ENCODE data around the gene HECA.
"Not testable (repeated sequence)": the region's sequence is repeated elsewhere in the genome, so short reads cannot be mapped to it uniquely, and the experiment has no call there.

The HECA gene

DNA sequence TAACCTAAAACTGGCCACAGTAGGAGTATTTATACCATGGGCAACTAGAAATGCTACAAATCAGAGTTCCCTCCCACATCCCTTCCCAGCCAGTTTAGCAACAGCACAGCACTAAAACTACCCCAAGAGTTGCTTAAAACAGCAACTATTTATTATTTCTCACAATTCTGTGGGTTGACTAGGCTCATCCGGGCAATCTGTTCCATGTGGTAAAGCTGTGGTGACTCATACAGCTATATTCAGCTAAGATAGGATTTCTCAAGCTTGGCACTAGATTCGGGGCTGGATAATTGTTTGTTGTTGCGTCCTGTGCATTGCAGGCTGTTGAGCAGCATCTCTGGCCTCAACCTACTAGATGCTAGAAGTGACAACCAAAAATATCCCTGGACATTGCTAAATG lies 8.6 kb upstream of the HECA start:
- no peak overlapping the region for H3K4me3 ChIP-seq (ENCODE audit: low read length)
- TF ChIP-seq ZNF274 (IDR thresholded peaks at IDR 0.05; ENCODE audit: low read depth, low read length): no peak

GRCh38 chr6:139126931-139127330 lies 7.9 kb upstream of the HECA start:
- TF ChIP-seq ZNF274 (IDR thresholded peaks at IDR 0.05; ENCODE audit: low read depth, low read length): no peak
- no peak overlapping the region for H3K4me3 ChIP-seq (ENCODE audit: low read length)

- no peak overlapping the region for H3K4me3 ChIP-seq (ENCODE audit: low read length)
- no peak for TF ChIP-seq ZNF274 (IDR thresholded peaks at IDR 0.05; ENCODE audit: low read depth, low read length)
These were observed 5.6 kb upstream of the HECA start for GRCh38 chr6:139129284-139129683.

DNA sequence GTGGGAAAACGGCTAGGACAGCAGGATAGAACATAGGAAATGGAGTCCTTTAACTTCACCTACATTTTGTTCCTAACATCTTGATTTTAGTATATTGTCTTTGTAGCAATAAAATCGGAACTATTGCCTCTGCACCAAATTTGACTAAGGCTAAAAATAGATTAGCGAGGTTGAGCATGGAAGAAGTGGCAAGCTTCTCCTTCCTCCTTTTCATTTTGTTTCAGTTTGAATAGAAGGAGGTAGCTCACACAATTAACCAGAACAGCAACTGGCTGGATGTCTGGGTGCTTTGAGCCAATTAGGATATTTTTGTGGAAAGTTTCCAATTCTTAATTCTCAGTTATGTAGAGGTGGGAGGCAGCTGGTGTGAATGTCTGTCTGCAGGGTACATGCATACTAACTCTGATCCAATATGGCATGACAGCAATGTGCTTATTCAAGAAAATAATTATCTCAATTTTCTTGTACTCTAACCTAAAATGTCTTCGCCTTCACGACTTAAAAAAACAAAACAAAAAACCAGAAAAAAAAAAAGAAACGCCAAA lies 3.1 kb upstream of the HECA start:
- no peak overlapping the region for H3K4me3 ChIP-seq (ENCODE audit: low read length)
- TF ChIP-seq ZNF274 (IDR thresholded peaks at IDR 0.05; ENCODE audit: low read depth, low read length): no peak

DNA sequence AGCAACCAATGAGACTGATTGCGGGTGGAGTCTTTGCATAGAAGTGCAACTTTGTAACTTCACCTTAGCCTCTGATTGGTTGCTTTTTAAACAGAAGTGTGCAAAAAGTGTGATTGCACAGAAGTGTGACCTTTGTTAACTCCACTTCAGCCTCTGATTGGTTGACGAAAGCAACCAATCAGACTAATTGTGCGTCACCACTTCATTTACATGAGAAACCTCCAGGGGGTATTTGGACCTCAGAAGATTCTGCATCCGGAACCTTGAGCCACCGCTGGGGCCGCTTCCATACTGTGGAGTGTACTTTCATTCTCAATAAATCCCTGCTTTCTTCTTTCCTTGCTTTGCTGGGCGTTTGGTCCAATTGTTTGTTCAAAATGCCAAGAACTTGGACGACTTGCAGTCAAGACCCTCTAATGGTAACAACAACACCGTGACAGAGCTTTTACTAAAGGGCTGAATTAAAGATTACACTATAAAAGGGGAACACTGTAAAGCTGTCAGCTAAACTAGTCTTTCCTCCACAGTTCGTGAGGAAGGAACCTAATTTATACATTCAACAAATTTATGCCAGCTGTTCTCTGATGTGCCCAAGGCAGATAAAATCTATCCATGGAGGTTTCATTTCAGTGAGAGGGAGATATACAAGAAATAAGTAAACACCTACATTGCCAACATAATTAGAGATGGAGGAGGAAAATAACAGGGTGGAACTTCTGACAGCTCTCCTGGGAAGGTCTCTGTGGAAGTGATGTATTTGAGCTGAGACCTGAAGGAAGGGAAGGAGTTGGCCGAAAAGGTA lies 1.4 kb upstream of the HECA start:
- H3K4me3 ChIP-seq (ENCODE audit: low read length): no peak overlapping the region
- TF ChIP-seq ZNF274 (IDR thresholded peaks at IDR 0.05; ENCODE audit: low read depth, low read length): no peak

DNA sequence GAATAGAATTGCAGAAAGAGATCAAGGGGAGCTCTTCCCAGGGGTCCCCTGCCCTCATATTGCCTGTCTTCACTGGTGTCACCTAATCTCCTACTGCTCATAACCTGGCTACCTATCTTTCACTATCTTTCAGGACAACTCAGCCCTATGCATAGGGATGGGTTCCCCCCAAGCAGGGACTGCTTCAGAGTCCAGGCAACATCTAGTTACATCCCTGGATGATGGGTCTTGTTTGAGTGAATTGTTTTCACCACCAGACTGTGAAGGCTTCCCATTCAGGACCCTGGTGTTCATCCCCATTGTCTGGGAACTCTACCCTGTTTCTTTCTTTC lies 850 bp upstream of the HECA start:
- H3K4me3 ChIP-seq (ENCODE audit: low read length): no peak overlapping the region
- no peak for TF ChIP-seq ZNF274 (IDR thresholded peaks at IDR 0.05; ENCODE audit: low read depth, low read length)

GRCh38 chr6:139135578-139136545 lies 982 bp downstream of the HECA start:
- peak overlapping the region; percentile 97 for H3K4me3 ChIP-seq (ENCODE audit: low read length)
- TF ChIP-seq ZNF274 (IDR thresholded peaks at IDR 0.05; ENCODE audit: low read depth, low read length): no peak

- no peak overlapping the region for H3K4me3 ChIP-seq (ENCODE audit: low read length)
- no peak for TF ChIP-seq ZNF274 (IDR thresholded peaks at IDR 0.05; ENCODE audit: low read depth, low read length)
These were observed 2.8 kb downstream of the HECA start for GRCh38 chr6:139137706-139138105.

- not testable (repeated sequence) for H3K4me3 ChIP-seq (ENCODE audit: low read length)
These were observed 6.0 kb downstream of the HECA start for GRCh38 chr6:139140854-139141253.

- TF ChIP-seq ZNF274 (IDR thresholded peaks at IDR 0.05; ENCODE audit: low read depth, low read length): no peak
- no peak overlapping the region for H3K4me3 ChIP-seq (ENCODE audit: low read length)
These were observed 7.4 kb downstream of the HECA start for GRCh38 chr6:139142262-139142661.

GRCh38 chr6:139143111-139143510 lies 8.2 kb downstream of the HECA start:
- no peak for TF ChIP-seq ZNF274 (IDR thresholded peaks at IDR 0.05; ENCODE audit: low read depth, low read length)

DNA sequence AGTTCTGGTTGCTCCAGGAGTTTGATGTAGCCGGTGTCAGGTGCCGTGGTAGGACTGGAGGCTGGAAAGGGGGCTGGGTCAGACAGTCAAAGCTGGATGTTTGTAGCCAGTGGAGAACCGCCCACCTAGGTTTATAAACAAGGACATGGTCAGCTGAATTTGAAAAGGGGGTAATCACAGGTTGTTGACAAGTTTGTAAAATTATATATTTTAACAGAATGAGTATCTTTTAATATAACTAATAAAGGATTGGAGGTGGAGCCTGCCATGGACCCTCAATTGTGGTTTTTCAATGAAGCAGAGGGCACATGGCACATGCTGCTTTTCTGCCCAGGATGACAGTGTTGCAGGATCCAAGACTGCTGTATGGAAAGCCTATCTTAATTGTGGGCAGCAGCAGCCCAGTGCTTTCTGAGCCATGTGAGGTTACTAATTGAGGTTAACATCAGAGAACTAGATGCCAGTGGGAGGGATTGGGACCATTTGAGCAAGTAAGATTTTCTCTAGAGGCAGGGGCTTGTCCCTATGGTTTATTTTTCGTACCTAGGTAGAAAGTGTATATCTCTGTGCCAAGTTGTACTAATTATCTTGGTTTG lies 9.7 kb downstream of the HECA start:
- no peak overlapping the region for H3K4me3 ChIP-seq (ENCODE audit: low read length)
- no peak for TF ChIP-seq ZNF274 (IDR thresholded peaks at IDR 0.05; ENCODE audit: low read depth, low read length)

More at GRCh38 chr6:139143111-139143510, 8.2 kb downstream of the HECA start:
- no peak overlapping the region for H3K4me3 ChIP-seq (ENCODE audit: low read length)

- no peak for TF ChIP-seq ZNF274 (IDR thresholded peaks at IDR 0.05; ENCODE audit: low read depth, low read length)
- H3K4me3 ChIP-seq (ENCODE audit: low read length): no peak overlapping the region
These were observed 10.8 kb downstream of the HECA start for GRCh38 chr6:139145661-139146060.

- H3K4me3 ChIP-seq (ENCODE audit: low read length): no peak overlapping the region
- no peak for TF ChIP-seq ZNF274 (IDR thresholded peaks at IDR 0.05; ENCODE audit: low read depth, low read length)
These were observed 11.4 kb downstream of the HECA start for GRCh38 chr6:139146317-139146726.

Data from GM08714 (cell line).